OCI-LY7 (cell line): Measurements from ENCODE around the gene IMPA2.

Experiments
- EZH2phosphoT487 ChIP-seq: fragments of 200-600 bp; sonication (generic); IDR thresholded peaks from 2 replicates; pipeline ENCODE4 v1.6.1; 2018; ENCODE audit warnings: low read depth, borderline replicate concordance, mild to moderate bottlenecking, mixed run types, antibody characterized with exemption, low read length, moderate library complexity, mixed read lengths
- TF ChIP-seq, protein P1 (sequence below): fragments of 200-600 bp; sonication (generic); conservative IDR thresholded peaks from 2 replicates; pipeline ENCODE4 v1.5.1; 2014; ENCODE audit warnings: mild to moderate bottlenecking, antibody characterized with exemption, low read length, moderate library complexity, mixed read lengths

DNA sequence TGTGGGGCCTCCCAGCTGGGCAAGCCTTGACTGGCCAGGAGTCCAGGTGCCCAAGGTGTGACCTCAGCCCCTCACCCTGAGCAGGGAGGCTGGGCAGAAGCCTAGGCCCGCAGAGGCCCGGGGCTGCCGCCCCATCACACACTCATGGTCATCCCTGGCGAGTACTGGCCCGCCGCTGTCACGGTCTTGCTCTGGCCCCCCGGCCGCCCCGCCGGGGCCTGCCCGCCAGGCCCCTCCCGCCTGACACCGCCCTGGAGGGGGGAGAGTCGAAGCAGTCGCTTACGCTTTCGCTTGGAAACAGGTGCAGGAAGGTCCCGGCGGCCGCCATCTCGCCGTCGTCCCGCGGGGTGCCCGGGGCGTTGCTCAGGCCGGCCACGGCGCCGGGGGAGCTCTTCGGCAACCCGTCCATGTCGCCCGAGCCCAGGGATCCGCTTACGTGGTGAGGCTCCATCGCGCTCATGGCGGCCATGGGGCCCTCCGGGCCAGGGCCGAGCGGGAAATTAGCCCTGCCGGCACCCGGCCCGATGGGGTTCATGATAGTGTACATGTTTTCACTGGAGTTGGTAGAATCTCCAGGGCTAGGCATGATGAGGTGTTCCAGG is 85.7 kb downstream of the IMPA2 start:
- TF ChIP-seq, protein P1, sequence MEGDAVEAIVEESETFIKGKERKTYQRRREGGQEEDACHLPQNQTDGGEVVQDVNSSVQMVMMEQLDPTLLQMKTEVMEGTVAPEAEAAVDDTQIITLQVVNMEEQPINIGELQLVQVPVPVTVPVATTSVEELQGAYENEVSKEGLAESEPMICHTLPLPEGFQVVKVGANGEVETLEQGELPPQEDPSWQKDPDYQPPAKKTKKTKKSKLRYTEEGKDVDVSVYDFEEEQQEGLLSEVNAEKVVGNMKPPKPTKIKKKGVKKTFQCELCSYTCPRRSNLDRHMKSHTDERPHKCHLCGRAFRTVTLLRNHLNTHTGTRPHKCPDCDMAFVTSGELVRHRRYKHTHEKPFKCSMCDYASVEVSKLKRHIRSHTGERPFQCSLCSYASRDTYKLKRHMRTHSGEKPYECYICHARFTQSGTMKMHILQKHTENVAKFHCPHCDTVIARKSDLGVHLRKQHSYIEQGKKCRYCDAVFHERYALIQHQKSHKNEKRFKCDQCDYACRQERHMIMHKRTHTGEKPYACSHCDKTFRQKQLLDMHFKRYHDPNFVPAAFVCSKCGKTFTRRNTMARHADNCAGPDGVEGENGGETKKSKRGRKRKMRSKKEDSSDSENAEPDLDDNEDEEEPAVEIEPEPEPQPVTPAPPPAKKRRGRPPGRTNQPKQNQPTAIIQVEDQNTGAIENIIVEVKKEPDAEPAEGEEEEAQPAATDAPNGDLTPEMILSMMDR: no peak
- no peak for TF ChIP-seq EZH2phosphoT487
